Stimulated activated CD4-positive, alpha-beta T cell treated with anti-CD3 and anti-CD28 coated beads, Interleukin-1b, Interleukin-23, amount 100 ng/mL, for 24 hours (primary cell): ENCODE data around the gene SEPTIN2.
"Not testable (repeated sequence)": the region's sequence is repeated elsewhere in the genome, so short reads cannot be mapped to it uniquely, and the experiment has no call there.

ENCODE experiments used
- DNase-seq, 4 experiments: peaks; one replicate each; pipeline ENCODE4 v3.0.0-alpha.2; 2020; ENCODE audit warnings: low read depth in 4 of 4, low spot score in 1 of 4

Gene SEPTIN2

GRCh38 chr2:241315879-241316631 lies at the start of gene SEPTIN2:
TSS of gene SEPTIN2 (plus strand) at chr2:241315925. CDS start at chr2:241324233, 8,308 bp downstream.
- DNase-seq = peak; percentile 50 to 60 (median 57)

GRCh38 chr2:241267249-241268067 lies 48.3 kb upstream of the SEPTIN2 start:
- no peak for DNase-seq

- no peak for DNase-seq
Measured at GRCh38 chr2:241268306-241268705, 47.4 kb upstream of the SEPTIN2 start.

GRCh38 chr2:241268716-241269445 lies 46.8 kb upstream of the SEPTIN2 start:
- DNase-seq = no peak

GRCh38 chr2:241269707-241270520 lies 45.8 kb upstream of the SEPTIN2 start:
- no peak for DNase-seq

GRCh38 chr2:241270531-241270930 lies 45.2 kb upstream of the SEPTIN2 start:
- DNase-seq = no peak

GRCh38 chr2:241271706-241272302 lies 43.9 kb upstream of the SEPTIN2 start:
- DNase-seq = peak; percentile 20 to 36 (median 30)

- DNase-seq = peak in 3 of 4 experiments; percentile 10 to 43 (median 28)
Measured at GRCh38 chr2:241272303-241273209, 43.2 kb upstream of the SEPTIN2 start.

- DNase-seq = no peak
Measured at GRCh38 chr2:241273210-241274020, 42.3 kb upstream of the SEPTIN2 start.

GRCh38 chr2:241274127-241274526 lies 41.6 kb upstream of the SEPTIN2 start:
- DNase-seq = no peak

- DNase-seq = no peak
Measured at GRCh38 chr2:241275504-241275903, 40.2 kb upstream of the SEPTIN2 start.

GRCh38 chr2:241275910-241276309 lies 39.8 kb upstream of the SEPTIN2 start:
- no peak for DNase-seq

GRCh38 chr2:241278306-241278705 lies 37.4 kb upstream of the SEPTIN2 start:
- not testable (repeated sequence) for DNase-seq

GRCh38 chr2:241279413-241279812 lies 36.3 kb upstream of the SEPTIN2 start:
- no peak for DNase-seq

GRCh38 chr2:241279828-241280227 lies 35.9 kb upstream of the SEPTIN2 start:
- DNase-seq = no peak

GRCh38 chr2:241280291-241280690 lies 35.4 kb upstream of the SEPTIN2 start:
- DNase-seq = no peak

- DNase-seq = no peak
Measured at GRCh38 chr2:241282555-241282954, 33.2 kb upstream of the SEPTIN2 start.

GRCh38 chr2:241285596-241285995 lies 30.1 kb upstream of the SEPTIN2 start:
- DNase-seq = no peak
